Mesenchymal stem cell (in vitro differentiated cells and primary cell): ENCODE data around the gene NIT2.
A peak's percentile ranks its signal among the peaks of the same experiment; 100 is the strongest.

Experiments
- DNase-seq: peaks from one replicate; pipeline ENCODE4 v3.0.0-alpha.2; 2013
- H2AFZ ChIP-seq: one replicate; pipeline ENCODE4 v1.6.1; 2013; ENCODE audit warnings: low read depth, mild to moderate bottlenecking, control low read depth, inconsistent platforms, low read length, moderate library complexity
- H2AK5ac ChIP-seq: 2 replicates; pipeline ENCODE4 v1.6.1; 2013; ENCODE audit warnings: low read length, moderate library complexity, mild to moderate bottlenecking, inconsistent platforms; ENCODE audit not compliant: severe bottlenecking
- H2BK120ac ChIP-seq: one replicate; pipeline ENCODE4 v1.6.1; 2013; ENCODE audit warnings: low read depth, mild to moderate bottlenecking, inconsistent platforms, low read length, moderate library complexity
- H2BK12ac ChIP-seq, 2 experiments: one replicate each; pipeline ENCODE4 v1.6.1; 2013; ENCODE audit warnings: inconsistent platforms in 2 of 2, low read length in 2 of 2, mild to moderate bottlenecking in 2 of 2, moderate library complexity in 2 of 2, control low read depth in 1 of 2
- H2BK15ac ChIP-seq: one replicate; pipeline ENCODE4 v1.6.1; 2013; ENCODE audit warnings: mild to moderate bottlenecking, low read depth, inconsistent platforms; ENCODE audit not compliant: poor library complexity, severe bottlenecking
- H2BK5ac ChIP-seq: 2 replicates; pipeline ENCODE4 v1.6.1; 2013; ENCODE audit warnings: low read depth, mild to moderate bottlenecking, low read length, control low read depth, inconsistent platforms; ENCODE audit not compliant: poor library complexity, severe bottlenecking
- H3K14ac ChIP-seq, 2 experiments: one replicate each; pipeline ENCODE4 v1.6.1; 2013; ENCODE audit warnings: inconsistent platforms in 2 of 2, low read length in 2 of 2, control low read depth in 1 of 2, mild to moderate bottlenecking in 1 of 2, moderate library complexity in 1 of 2
- H3K18ac ChIP-seq, 2 experiments: one replicate each; pipeline ENCODE4 v1.6.1; 2013; ENCODE audit warnings: inconsistent platforms in 2 of 2, low read length in 2 of 2, control low read depth in 1 of 2, low read depth in 1 of 2, mild to moderate bottlenecking in 1 of 2
- H3K23ac ChIP-seq, 2 experiments: one replicate each; pipeline ENCODE4 v1.6.1; 2013; ENCODE audit warnings: inconsistent platforms in 2 of 2, low read length in 2 of 2, mild to moderate bottlenecking in 2 of 2, moderate library complexity in 2 of 2, control low read depth in 1 of 2
- H3K27ac ChIP-seq: 2 replicates; pipeline ENCODE4 v1.5.1; 2013; ENCODE audit warnings: mild to moderate bottlenecking, moderate library complexity, low read length, control low read depth, inconsistent platforms; ENCODE audit not compliant: poor library complexity, severe bottlenecking
- H3K27me3 ChIP-seq, 2 experiments: 2 replicates each; pipeline versions ENCODE4 v1.6.1 to v1.7.0; 2013; ENCODE audit warnings: low read length in 2 of 2, mild to moderate bottlenecking in 2 of 2, moderate library complexity in 2 of 2, control low read depth in 1 of 2, inconsistent platforms in 1 of 2; ENCODE audit not compliant: control insufficient read depth in 1 of 2, insufficient read depth in 1 of 2
- H3K36me3 ChIP-seq, 2 experiments: 2 replicates each; pipeline versions ENCODE4 v1.6.1 to v1.7.0; 2013; ENCODE audit warnings: low read length in 2 of 2, control low read depth in 1 of 2, inconsistent platforms in 1 of 2, low read depth in 1 of 2, mild to moderate bottlenecking in 1 of 2; ENCODE audit not compliant: insufficient read depth in 2 of 2, control insufficient read depth in 1 of 2
- H3K4ac ChIP-seq, 2 experiments: one replicate each; pipeline ENCODE4 v1.6.1; 2013; ENCODE audit warnings: inconsistent platforms in 2 of 2, low read length in 2 of 2, mild to moderate bottlenecking in 2 of 2, moderate library complexity in 2 of 2, control low read depth in 1 of 2, low read depth in 1 of 2
- H3K4me1 ChIP-seq: 2 replicates; pipeline ENCODE4 v1.6.1; 2013; ENCODE audit warnings: low read depth, low read length, control low read depth; ENCODE audit not compliant: control insufficient read depth, insufficient read depth
- H3K4me2 ChIP-seq: 2 replicates; pipeline ENCODE4 v1.6.1; 2013; ENCODE audit warnings: low read length, mild to moderate bottlenecking, inconsistent platforms; ENCODE audit not compliant: poor library complexity, severe bottlenecking
- H3K4me3 ChIP-seq, 2 experiments: 2 replicates each; pipeline versions ENCODE4 v1.5.1 to v1.7.0; 2013; ENCODE audit warnings: low read length in 2 of 2, mild to moderate bottlenecking in 2 of 2, control low read depth in 1 of 2, low read depth in 1 of 2; ENCODE audit not compliant: insufficient read depth in 1 of 2
- H3K79me1 ChIP-seq: replicated peaks from 2 replicates; pipeline ENCODE4 v1.6.1; 2013; ENCODE audit warnings: mild to moderate bottlenecking, control low read depth, low read length, inconsistent platforms; ENCODE audit not compliant: poor library complexity, severe bottlenecking
- H3K9ac ChIP-seq: 2 replicates; pipeline ENCODE4 v1.7.0; 2013; ENCODE audit warnings: mild to moderate bottlenecking, low read length, moderate library complexity
- H3K9me3 ChIP-seq: 2 replicates; pipeline ENCODE4 v1.7.0; 2013; ENCODE audit warnings: mild to moderate bottlenecking, low read length; ENCODE audit not compliant: control insufficient read depth
- H4K8ac ChIP-seq: one replicate; pipeline ENCODE4 v1.6.1; 2013; ENCODE audit warnings: inconsistent platforms, mild to moderate bottlenecking, low read length, moderate library complexity
- H4K91ac ChIP-seq: one replicate; pipeline ENCODE4 v1.6.1; 2013; ENCODE audit warnings: mild to moderate bottlenecking, low read length, inconsistent platforms
- WGBS: methylation state at CpG from one replicate; pipeline ENCODE4 v1.1.7; 2013; ENCODE audit warnings: mixed read lengths; 5-methylcytosine and 5-hydroxymethylcytosine counted together

The NIT2 gene

DNA sequence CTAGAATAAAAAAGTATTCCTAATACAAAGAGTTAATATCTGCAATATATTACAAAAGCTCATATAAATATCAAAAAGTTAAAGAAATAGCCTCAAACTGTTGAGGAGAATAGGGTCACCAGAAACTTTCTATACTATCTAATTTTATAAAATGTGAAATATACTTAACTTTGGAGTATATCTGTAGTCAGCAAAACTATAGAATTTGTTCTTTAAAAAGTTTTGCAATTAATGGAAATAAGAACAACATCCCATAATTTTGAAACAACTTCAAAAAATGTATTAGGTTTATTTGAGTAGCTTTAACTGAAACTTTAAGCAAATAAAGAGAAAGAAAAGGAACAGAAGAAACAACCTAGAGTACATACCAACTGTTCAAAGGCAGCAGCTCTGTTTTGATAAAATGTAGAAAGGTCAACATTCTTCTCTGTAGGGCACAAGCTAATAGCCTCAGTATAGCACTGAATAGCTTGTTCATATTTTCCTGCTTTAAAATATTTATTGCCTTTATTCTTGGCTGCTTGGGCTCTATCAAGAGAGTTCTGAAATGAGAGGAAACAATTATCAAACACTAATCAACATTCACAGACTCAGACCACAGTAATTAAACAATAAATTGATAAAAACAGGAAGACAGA is 52.0 kb downstream of the NIT2 start:
- Histone ChIP-seq H3K27me3 (no peaks in the 10 kb centered on the region), H2AFZ (no peak overlapping the region), H3K4me3 (no peak overlapping the region), H3K9me3 (peaks cover 18% of the 10 kb centered on the region), H2BK120ac (no peak overlapping the region), H2BK12ac (no peak overlapping the region), H2AK5ac (no peak overlapping the region), H3K9ac (no peak overlapping the region), H2BK15ac (no peak overlapping the region), H3K4ac (no peak overlapping the region), H4K91ac (no peak overlapping the region), H3K18ac (no peak overlapping the region), H3K27ac (peak overlapping the region; percentile 22), H3K79me1 (peaks cover 15% of the 10 kb centered on the region), H3K36me3 (peaks cover 9 to 72% of the 10 kb centered on the region in 2 experiments), H2BK5ac (no peak overlapping the region), H3K23ac (no peak overlapping the region), H3K4me1 (peaks cover 3% of the 10 kb centered on the region), H4K8ac (no peak overlapping the region), H3K14ac (no peak overlapping the region), H3K4me2 (no peak overlapping the region)
- peak; percentile 29 for DNase-seq

DNA sequence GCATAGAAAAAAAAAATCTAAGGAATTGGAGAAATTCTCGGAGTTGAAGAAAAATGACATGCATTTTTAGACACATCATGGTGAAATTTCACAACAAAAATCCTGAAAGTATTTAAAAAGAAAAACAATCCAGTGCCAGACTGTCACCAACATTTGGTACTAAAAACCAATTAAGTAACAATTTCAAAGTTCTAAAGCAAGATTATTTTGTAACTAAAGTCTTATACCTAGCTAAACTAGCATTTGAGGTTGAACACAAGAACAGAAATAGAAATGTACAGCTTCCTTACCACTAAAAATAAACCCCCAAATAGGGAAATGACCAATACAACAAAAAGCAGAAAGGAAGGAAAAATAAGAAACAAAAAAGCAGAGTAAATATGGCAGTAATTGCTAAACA is 54.5 kb downstream of the NIT2 start:
- no peak overlapping the region for H3K14ac ChIP-seq
- peaks cover 18% of the 10 kb centered on the region for H3K9me3 ChIP-seq
- no peak overlapping the region for H3K4me3 ChIP-seq
- H3K27ac ChIP-seq = no peak overlapping the region
- no peak overlapping the region for H4K8ac ChIP-seq
- no peak overlapping the region for H2BK5ac ChIP-seq
- peaks cover 3% of the 10 kb centered on the region for H3K4me1 ChIP-seq
- H3K9ac ChIP-seq = no peak overlapping the region
- H3K4me2 ChIP-seq = no peak overlapping the region
- no peak overlapping the region for H3K18ac ChIP-seq
- H2AK5ac ChIP-seq = no peak overlapping the region
- no peak for DNase-seq
- H4K91ac ChIP-seq = no peak overlapping the region
- H2AFZ ChIP-seq = no peak overlapping the region
- no peaks in the 10 kb centered on the region for H3K27me3 ChIP-seq
- no peak overlapping the region for H3K23ac ChIP-seq
- H3K79me1 ChIP-seq = peaks cover 11% of the 10 kb centered on the region
- H3K36me3 ChIP-seq = peaks cover 6 to 56% of the 10 kb centered on the region in 2 experiments
- no peak overlapping the region for H3K4ac ChIP-seq
- no peak overlapping the region for H2BK15ac ChIP-seq
- WGBS = no CpG with 5 or more reads among the region's 1 CpG
- H2BK120ac ChIP-seq = no peak overlapping the region
- no peak overlapping the region for H2BK12ac ChIP-seq

- peaks cover 4% of the 10 kb centered on the region for H3K4me1 ChIP-seq
- no peak overlapping the region for H3K14ac ChIP-seq
- H3K9ac ChIP-seq = no peak overlapping the region
- H3K4me3 ChIP-seq = no peak overlapping the region
- 81% methylated on average over 1 of the region's 2 CpGs for WGBS
- no peak overlapping the region for H3K18ac ChIP-seq
- H3K79me1 ChIP-seq = no peaks in the 10 kb centered on the region
- no peak overlapping the region for H2BK12ac ChIP-seq
- H3K23ac ChIP-seq = no peak overlapping the region
- H3K36me3 ChIP-seq = peaks cover 2 to 8% of the 10 kb centered on the region in 2 experiments
- H4K8ac ChIP-seq = no peak overlapping the region
- H3K27me3 ChIP-seq = no peaks in the 10 kb centered on the region
- H2BK15ac ChIP-seq = no peak overlapping the region
- no peak overlapping the region for H3K27ac ChIP-seq
- no peaks in the 10 kb centered on the region for H3K9me3 ChIP-seq
- no peak overlapping the region for H2BK120ac ChIP-seq
- DNase-seq = no peak
- H2AFZ ChIP-seq = no peak overlapping the region
- H4K91ac ChIP-seq = no peak overlapping the region
- no peak overlapping the region for H3K4ac ChIP-seq
- no peak overlapping the region for H2BK5ac ChIP-seq
- H2AK5ac ChIP-seq = no peak overlapping the region
- no peak overlapping the region for H3K4me2 ChIP-seq
These were observed 61.3 kb downstream of the NIT2 start for GRCh38 chr3:100395679-100396431.

GRCh38 chr3:100396967-100397366 is 62.4 kb downstream of the NIT2 start:
- DNase-seq = no peak
- H3K18ac ChIP-seq = no peak overlapping the region
- no peak overlapping the region for H3K27ac ChIP-seq
- no peak overlapping the region for H3K9ac ChIP-seq
- no peak overlapping the region for H4K91ac ChIP-seq
- H2AK5ac ChIP-seq = no peak overlapping the region
- H3K36me3 ChIP-seq = peaks cover 2% of the 10 kb centered on the region in 2 experiments
- no peak overlapping the region for H3K4me3 ChIP-seq
- H3K79me1 ChIP-seq = no peaks in the 10 kb centered on the region
- no peak overlapping the region for H2AFZ ChIP-seq
- no peak overlapping the region for H3K4me2 ChIP-seq
- H3K9me3 ChIP-seq = no peaks in the 10 kb centered on the region
- H2BK5ac ChIP-seq = no peak overlapping the region
- peaks cover 4% of the 10 kb centered on the region for H3K4me1 ChIP-seq
- H2BK12ac ChIP-seq = no peak overlapping the region
- no peak overlapping the region for H3K23ac ChIP-seq
- no peak overlapping the region for H3K4ac ChIP-seq
- no peak overlapping the region for H2BK15ac ChIP-seq
- 100% methylated on average over 1 of the region's 2 CpGs for WGBS
- no peaks in the 10 kb centered on the region for H3K27me3 ChIP-seq
- no peak overlapping the region for H3K14ac ChIP-seq
- no peak overlapping the region for H2BK120ac ChIP-seq
- no peak overlapping the region for H4K8ac ChIP-seq
